IPS DF 19.7 (cell line): ENCODE data around the gene KLHL6.
"Not testable (repeated sequence)": the region's sequence is repeated elsewhere in the genome, so short reads cannot be mapped to it uniquely, and the experiment has no call there.

Experiments
- DNase-seq: peaks from one replicate; pipeline ENCODE4 v3.0.0-alpha.2; 2013; ENCODE audit warnings: low read depth, low spot score

KLHL6 gene

DNA sequence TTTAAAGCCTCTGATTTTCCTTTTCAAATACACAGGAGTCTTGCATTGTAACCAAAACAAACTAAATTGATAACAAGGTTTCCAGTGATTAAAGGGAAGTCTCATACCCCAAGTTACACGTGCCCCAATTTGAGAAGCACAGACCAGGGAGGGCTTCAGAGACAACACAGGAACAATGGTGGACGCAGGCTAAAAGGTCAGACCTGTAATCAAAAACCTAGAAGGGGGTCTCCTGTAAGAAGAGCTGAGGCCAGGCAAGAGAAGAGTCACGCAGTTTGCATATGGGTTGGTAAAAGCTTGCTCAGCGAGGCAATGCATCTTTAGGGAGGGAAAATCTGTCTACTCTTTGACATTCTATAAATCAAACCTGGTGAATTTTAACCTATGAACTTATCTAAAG, 68.5 kb downstream of the KLHL6 start:
- no peak for DNase-seq

DNA sequence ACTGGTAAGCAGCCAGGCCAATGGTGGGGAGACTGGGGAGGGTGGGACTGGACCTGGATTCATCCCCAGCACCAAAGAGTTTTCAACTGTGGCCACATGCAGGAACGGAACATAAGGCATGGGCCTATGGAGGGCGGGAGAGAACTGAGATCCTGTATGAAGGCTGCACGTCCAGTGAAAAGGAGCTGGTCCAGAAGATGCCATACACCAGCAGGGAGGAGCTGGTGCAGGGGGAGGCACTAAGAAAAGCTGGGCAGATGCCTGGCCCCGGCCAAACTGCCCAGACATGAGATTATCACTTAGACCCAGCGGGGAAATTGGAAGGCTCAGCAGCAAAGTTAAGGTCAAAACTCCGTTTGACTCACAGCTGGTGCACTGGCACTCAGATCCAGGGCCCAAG, 69.0 kb downstream of the KLHL6 start:
- DNase-seq = no peak

- no peak for DNase-seq
Measured at GRCh38 chr3:183485585-183485984, 69.9 kb downstream of the KLHL6 start.

- no peak for DNase-seq
Measured at GRCh38 chr3:183485093-183485492, 70.4 kb downstream of the KLHL6 start.

- no peak for DNase-seq
Measured at GRCh38 chr3:183484431-183485075, 71.0 kb downstream of the KLHL6 start.

- DNase-seq = no peak
Measured at GRCh38 chr3:183481582-183481981, 73.9 kb downstream of the KLHL6 start.

DNA sequence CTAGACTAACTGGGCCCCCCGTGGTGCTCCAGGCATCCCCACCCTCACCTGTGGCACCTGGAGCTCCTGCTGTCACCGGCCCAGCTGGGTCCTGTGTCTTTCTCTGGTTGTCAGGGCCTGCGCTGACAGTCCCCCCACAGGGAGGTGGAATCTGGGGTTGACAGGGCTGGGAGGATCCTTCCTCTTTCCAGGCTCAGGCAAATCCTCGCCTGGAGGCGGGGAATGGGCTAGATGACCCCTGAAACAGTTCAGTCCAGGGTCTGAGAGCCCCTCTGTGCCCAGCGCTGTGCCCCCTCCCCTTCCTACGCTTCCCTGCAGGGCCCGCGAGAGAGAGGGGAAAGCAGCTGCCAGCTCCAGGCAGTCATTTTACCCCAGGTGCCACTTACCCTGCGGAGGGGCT, 77.0 kb downstream of the KLHL6 start:
- DNase-seq = no peak

DNA sequence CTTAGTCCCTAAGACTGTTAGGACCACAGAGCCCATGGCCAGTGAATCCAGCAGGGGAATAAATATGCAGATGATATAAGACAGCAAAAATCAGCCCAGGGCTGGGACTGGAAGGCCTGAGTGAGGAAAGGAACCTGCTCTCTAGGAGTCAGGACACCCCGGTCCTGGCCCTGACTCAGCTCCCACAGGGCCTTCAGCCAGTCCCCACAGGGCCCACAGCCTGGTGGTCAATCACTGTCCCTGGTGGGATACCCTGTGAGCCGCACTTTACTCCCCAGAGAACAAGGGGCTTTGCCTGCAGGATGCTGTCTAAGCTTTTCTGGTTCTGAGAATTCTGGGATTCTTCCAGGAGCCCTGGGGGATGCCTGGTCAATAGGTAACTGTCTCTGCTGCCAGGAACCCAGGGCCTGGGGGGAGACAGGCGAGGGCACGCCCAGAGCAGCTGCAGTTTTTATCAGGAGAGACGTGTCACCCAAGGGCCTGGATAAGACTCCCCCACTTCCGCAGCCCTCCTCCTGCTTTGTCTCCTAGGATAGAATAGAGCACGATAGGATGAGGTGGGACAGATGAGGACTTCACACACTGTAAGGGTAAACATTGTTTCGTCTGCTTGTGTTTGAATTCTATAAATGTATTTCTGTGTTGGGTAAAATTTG, 77.6 kb downstream of the KLHL6 start:
- no peak for DNase-seq

DNA sequence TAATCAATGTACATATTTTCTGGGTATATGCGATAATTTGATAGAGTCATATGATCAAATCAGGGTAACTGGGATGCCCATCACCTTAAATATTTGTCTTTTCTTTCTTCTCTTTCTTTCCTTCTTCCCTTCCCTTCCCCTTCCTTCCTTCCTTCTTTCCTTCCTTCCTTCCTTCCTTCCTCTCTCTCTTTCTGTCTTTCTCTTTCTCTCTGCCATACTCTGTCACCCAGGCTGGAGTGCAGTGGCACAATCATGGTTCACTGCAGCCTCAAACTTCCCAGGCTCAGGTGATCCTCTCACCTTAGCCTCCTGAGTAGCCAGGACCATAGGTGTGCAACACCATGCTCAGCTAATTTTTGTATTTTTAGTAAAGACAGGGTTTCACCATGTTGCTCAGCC, 79.7 kb downstream of the KLHL6 start:
- DNase-seq = not testable (repeated sequence)

DNA sequence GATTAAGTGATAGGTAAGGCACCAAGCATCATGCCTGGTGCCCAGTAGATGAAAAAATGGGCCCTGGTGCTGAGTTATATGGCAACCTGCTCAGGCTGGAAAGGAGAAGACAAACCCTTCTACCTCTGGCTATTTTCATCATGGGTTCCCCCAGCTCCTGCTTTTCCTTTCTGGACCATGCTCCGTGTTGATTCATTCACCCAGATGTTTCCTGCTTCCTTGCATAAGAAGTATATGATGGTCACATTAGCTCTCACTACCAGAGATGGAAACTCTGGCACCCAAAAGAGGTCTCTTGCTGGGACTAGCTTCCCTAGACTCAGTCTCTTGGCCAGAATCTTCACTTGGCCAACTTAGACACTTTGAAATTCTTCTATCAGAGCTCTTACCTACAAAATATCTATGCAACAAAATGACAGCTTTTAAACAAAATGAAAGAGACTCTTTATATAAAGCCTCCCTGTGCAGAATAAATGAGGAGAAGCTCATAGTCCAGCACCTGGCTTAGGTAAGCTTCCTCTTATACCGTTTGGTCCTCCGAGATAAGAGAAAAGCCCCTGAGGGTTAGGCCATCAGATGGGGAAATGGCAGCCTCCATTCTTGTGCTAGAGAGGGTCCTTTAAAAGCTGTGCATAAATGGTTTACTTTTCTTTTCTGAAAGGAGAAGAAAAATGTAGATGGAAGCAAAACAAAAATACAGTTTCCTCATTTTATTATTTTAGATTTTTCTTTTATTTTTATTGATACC, 80.3 kb downstream of the KLHL6 start:
- no peak for DNase-seq

- DNase-seq = no peak
Measured at GRCh38 chr3:183473969-183474368, 81.5 kb downstream of the KLHL6 start.

DNA sequence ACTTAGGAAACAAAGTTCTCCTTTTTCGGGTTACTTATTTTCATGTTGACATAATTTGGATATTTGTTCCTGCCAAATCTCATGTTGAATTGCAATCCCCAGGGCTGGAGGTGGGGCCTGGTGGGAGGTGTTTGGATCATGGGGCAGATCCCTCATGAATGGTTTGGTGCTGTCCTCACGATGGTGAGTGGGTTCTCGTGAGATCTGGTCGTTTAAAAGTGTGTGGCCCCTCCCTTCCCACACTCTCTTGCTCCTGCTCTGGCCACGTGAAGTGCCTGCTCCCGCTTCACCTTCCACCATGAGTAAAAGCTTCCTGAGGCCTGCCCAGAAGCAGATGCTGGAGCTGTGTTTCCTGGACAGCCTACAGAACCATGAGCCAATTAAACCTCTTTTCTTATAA, 83.4 kb downstream of the KLHL6 start:
- DNase-seq = no peak

GRCh38 chr3:183468424-183468823, 87.1 kb downstream of the KLHL6 start:
- no peak for DNase-seq

DNA sequence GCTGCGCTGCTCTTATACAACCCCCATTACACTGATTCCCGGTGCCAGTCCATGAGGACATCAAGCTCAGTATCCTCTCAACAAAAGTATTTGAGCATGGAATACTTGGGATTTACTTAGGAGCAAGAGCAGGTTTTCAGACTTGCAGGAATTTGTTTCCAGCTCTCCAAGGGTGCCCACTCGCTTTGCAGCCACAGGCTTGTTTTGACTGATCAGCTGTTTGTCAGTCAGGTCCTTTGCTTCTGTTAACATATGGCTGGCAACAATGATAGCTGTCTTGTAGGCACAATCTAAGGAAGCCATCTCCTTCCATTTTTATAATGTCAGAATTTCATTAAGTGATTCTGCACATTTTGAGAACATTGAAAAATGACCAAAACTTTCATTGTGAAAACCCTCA, 88.9 kb downstream of the KLHL6 start:
- no peak for DNase-seq

- not testable (repeated sequence) for DNase-seq
Measured at GRCh38 chr3:183465710-183466109, 89.8 kb downstream of the KLHL6 start.

GRCh38 chr3:183464480-183464879, 91.0 kb downstream of the KLHL6 start:
- DNase-seq = no peak

- no peak for DNase-seq
Measured at GRCh38 chr3:183460081-183461055, 95.1 kb downstream of the KLHL6 start.

DNA sequence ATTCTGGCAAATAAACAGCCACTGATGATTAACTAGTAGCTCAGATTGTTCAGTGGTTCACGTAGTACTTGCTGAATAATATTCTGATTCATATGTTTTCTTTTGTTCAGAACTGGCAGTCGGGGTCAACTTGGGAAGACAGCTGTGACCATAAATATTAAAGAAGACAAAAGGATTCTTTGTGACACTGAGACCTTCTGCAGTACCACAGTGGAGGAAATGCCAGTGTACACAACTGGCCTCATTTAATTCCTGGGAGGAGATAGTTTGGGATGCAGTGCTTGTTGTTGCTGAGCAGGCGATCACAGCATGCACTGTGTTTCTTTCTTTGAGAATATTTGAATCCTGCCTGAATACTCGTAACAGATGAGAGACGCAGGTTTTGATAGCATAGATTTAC, 100.4 kb downstream of the KLHL6 start:
- DNase-seq = no peak

- no peak for DNase-seq
Measured at GRCh38 chr3:183454064-183454463, 101.4 kb downstream of the KLHL6 start.

DNA sequence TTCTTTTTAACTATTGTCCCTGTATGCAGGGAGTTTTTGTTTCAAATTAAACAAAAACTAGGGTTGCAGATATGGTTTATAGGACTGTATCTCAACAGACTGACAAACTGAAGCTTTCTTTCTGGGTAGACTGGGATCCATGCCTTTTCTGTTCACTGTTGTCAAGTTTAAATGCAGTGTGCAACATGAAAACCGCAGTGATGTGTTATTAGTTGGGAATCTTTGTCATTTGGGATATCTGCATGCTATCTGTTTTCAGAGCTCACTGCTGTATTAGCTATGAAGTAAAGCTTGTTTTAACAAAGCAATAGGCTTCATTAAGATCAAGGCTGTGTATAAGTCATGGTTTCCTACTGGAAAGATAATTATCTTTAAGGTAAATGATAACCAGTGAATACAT, 105.7 kb downstream of the KLHL6 start:
- DNase-seq = no peak

DNA sequence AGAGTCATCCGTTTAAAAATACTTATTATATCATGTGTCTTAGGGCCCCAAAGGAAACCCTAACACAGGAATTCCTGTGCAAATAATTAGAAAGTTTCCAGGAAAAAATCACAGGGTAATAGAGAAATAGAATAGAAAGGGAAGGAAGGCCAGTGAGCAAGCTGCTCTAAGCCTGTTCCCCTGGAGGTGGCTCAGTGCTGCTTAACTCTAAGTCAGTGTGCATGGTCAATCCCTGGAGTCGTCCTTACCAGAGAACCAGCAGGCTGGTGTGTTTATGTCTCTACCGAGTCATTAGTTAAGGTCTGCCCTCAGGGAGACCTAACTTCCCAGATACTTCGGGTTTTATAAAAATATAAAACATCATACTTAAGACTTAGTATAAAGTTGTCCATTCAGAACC, 106.1 kb downstream of the KLHL6 start:
- DNase-seq = no peak
